Colonic mucosa (tissue), 4 donors: ENCODE measurements around the gene RNASE13. TPM values are rescaled to one million over a fixed set of nuclear protein-coding genes. Genes with fewer than 3 reads are reported as not detected.

Source experiments
- DNase-seq: peaks from one replicate; pipeline ENCODE4 v3.0.0-alpha.2; 2020
- H3K27ac ChIP-seq: fragments of 200-600 bp; one replicate; pipeline ENCODE4 v1.8.0; 2021
- H3K27me3 ChIP-seq: fragments of 200-600 bp; one replicate; pipeline ENCODE4 v1.8.0; 2021
- H3K36me3 ChIP-seq: fragments of 200-600 bp; one replicate; pipeline ENCODE4 v1.8.0; 2021
- H3K4me1 ChIP-seq: fragments of 200-600 bp; one replicate; pipeline ENCODE4 v1.8.0; 2021; ENCODE audit warnings: mild to moderate bottlenecking
- H3K4me3 ChIP-seq: fragments of 200-600 bp; one replicate; pipeline ENCODE4 v1.8.0; 2021
- H3K9ac ChIP-seq, 2 donors: one replicate each; pipeline ENCODE4 v1.7.0; 2013; ENCODE audit warnings: control low read depth in 2 of 2, low read depth in 2 of 2, low read length in 2 of 2
- H3K9me3 ChIP-seq: fragments of 200-600 bp; one replicate; pipeline ENCODE4 v1.8.0; 2021
- intact Hi-C: fragments of 100-400 bp; cut with DNase I; formaldehyde crosslinking; loops from one replicate; pipeline ENCODE4 v1.14.1; 2022
- total RNA-seq, 2 donors: library from RNA; stranded (reverse); fragmentation: NEBNext Ultra II Directional in 1 of 2; extraction: Animal tissue kit (Norgen Biotek cat#: 25700) in 1 of 2; gene quantifications; one replicate each; pipeline ENCODE4 v1.2.1, GENCODE V29; 2021
- TF ChIP-seq, protein P1 (sequence below): fragments of 200-600 bp; IDR thresholded peaks from one replicate; pipeline ENCODE4 v1.8.0; 2022; ENCODE audit warnings: antibody characterized with exemption, mild to moderate bottlenecking
- donor health status: healthy.
- donor health status: DM: no; HTN: no; CAD: no.
- donor health status: DM: no; HTN: no; CAD: no.

RNASE13 gene
- total RNA-seq, 2 donors from 2014 or later = not detected

DNA sequence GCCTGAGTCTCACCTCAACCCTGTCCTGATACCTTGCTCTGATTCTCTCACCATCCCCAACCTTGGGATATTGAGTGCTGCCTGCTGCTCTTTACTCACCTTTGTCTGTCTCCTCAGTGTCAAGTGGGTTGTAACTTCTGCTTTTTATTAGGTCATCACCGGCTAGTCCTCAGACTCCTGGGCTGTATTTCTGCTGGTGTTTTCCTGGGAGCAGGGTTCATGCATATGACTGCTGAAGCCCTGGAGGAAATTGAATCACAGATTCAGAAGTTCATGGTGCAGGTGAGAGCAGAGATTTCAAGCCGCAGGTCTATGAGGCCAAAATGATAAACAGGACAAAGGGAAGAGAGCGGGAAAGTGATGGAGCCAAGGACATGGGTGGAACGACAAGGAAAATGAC lies 35.0 kb downstream of the RNASE13 start:
- H3K9ac ChIP-seq = peak overlapping the region in 1 of 2 donors; percentile 43
- H3K4me1 ChIP-seq = peaks cover 5% of the 10 kb centered on the region
- H3K9me3 ChIP-seq = no peaks in the 10 kb centered on the region
- no peaks in the 10 kb centered on the region for H3K27me3 ChIP-seq
- TF ChIP-seq, protein P1, sequence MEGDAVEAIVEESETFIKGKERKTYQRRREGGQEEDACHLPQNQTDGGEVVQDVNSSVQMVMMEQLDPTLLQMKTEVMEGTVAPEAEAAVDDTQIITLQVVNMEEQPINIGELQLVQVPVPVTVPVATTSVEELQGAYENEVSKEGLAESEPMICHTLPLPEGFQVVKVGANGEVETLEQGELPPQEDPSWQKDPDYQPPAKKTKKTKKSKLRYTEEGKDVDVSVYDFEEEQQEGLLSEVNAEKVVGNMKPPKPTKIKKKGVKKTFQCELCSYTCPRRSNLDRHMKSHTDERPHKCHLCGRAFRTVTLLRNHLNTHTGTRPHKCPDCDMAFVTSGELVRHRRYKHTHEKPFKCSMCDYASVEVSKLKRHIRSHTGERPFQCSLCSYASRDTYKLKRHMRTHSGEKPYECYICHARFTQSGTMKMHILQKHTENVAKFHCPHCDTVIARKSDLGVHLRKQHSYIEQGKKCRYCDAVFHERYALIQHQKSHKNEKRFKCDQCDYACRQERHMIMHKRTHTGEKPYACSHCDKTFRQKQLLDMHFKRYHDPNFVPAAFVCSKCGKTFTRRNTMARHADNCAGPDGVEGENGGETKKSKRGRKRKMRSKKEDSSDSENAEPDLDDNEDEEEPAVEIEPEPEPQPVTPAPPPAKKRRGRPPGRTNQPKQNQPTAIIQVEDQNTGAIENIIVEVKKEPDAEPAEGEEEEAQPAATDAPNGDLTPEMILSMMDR = no peak
- H3K27ac ChIP-seq = no peak overlapping the region
- DNase-seq = no peak
- no peak overlapping the region for H3K4me3 ChIP-seq
- peaks cover 7% of the 10 kb centered on the region for H3K36me3 ChIP-seq
- intact Hi-C loops = no loop called here

DNA sequence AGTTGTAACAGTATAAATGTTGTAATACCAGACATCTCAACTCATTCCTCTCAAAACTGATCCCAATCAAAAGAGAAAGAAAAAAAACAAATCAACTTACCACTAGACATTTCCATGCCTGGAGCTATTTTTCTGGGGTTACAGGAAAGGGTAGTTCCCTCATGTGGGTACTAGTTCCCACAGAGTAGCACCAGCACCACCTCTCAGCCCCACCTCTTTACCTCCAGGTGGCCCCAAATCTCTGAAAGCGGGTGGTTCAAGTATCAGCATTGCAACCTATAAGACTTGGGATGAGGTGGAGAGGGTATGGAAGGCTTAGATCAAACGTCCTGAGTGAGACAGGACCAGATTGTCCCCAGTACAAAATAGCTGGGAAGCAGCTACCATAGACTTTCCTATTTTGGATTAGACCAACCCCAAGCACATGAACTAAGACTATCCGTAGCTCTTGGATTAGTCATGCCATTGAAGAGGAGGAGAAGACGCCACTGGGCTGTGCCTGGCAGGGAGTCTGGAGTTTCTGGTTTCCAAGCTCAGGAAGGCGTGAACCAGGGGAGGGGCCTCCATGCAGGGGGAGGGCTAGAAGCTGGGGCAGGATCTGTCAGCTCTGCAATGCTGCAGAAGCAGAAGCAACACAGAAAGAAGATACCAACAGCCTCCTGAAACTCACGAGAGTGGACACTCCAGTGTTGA lies 35.8 kb downstream of the RNASE13 start, which contains the start of gene SLC39A2:
Gene SLC39A2 (plus strand): TSS at position 620 of the 693 bp plus-strand sequence. CDS start 154 bp downstream, outside the sequence.
- H3K27me3 ChIP-seq = no peaks in the 10 kb centered on the region
- intact Hi-C loops = no loop called here

DNA sequence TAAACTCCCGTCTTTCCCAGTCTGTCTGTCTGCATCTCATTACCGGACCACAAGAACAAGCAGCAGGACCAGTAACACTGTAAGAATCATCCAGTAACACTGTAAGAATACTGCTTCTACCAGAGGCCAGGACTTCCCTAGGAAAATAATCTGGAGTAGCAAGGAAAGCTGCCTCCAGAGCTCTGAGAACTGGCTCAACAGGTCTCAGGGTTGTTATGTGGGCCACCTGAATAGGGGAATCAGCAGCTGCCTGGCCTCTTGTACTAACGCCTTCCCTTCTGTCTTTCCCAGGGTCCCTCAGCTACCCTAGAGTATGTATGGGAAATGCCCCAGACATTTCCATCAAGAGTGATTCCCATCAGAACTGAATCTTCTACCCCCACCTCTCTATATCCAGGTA lies 36.5 kb downstream of the RNASE13 start:
- H3K9ac ChIP-seq = peak overlapping the region in 1 of 2 donors; percentile 43
- H3K9me3 ChIP-seq = no peaks in the 10 kb centered on the region
- no peaks in the 10 kb centered on the region for H3K27me3 ChIP-seq
- DNase-seq = peak; percentile 54
- no peak overlapping the region for H3K4me3 ChIP-seq
- H3K27ac ChIP-seq = peak overlapping the region; percentile 21
- H3K4me1 ChIP-seq = peaks cover 5% of the 10 kb centered on the region
- TF ChIP-seq, protein P1 = no peak
- H3K36me3 ChIP-seq = peaks cover 11% of the 10 kb centered on the region
- intact Hi-C loops = no loop called here

More for the DNA sequence above, 35.8 kb downstream of the RNASE13 start, which contains the start of gene SLC39A2:
- peak; percentile 92 for DNase-seq
- Histone ChIP-seq H3K27ac (peak within 1 kb of the TSS; percentile 21), H3K9me3 (no peaks in the 10 kb centered on the region), H3K9ac (peak within 1 kb of the TSS in 1 of 2 donors; percentile 43), H3K4me1 (peaks cover 5% of the 10 kb centered on the region), H3K4me3 (no peak within 1 kb of the TSS), H3K36me3 (peaks cover 11% of the 10 kb centered on the region)
- TF ChIP-seq, protein P1 = no peak

- Histone ChIP-seq H3K4me1 (peaks cover 5% of the 10 kb centered on the region), H3K4me3 (no peak overlapping the region), H3K36me3 (peaks cover 11% of the 10 kb centered on the region), H3K27me3 (no peaks in the 10 kb centered on the region), H3K9me3 (no peaks in the 10 kb centered on the region), H3K9ac (peak overlapping the region in 1 of 2 donors; percentile 43), H3K27ac (peak overlapping the region; percentile 4)
- intact Hi-C loops = no loop called here
- no peak for DNase-seq
- TF ChIP-seq, protein P1 = no peak
Observed at GRCh38 chr14:20997564-20997963, 37.0 kb downstream of the RNASE13 start.

DNA sequence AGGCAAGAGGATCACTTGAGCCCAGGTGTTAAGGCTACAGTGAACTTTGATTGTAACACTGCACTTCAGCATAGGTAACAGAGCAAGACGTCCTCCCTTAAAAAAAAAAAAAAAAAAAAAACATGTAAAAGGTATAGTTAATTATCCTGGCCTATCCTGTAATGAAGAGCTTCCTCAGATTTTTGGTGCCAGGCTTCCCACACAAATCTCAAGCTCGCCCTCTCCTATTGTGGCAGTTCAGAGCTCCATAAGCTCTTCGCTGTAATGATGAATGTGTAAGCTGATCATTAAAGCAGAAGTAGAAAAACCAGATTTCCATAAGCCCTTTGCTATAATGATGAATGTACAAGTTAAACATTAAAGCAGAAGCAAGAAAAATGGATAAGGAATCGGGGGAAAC lies 37.5 kb downstream of the RNASE13 start:
- Histone ChIP-seq H3K9ac (peak overlapping the region in 1 of 2 donors; percentile 61), H3K9me3 (no peaks in the 10 kb centered on the region), H3K4me3 (no peak overlapping the region), H3K27me3 (no peaks in the 10 kb centered on the region), H3K27ac (peak overlapping the region; percentile 4), H3K4me1 (peaks cover 5% of the 10 kb centered on the region), H3K36me3 (peaks cover 11% of the 10 kb centered on the region)
- TF ChIP-seq, protein P1 = no peak
- intact Hi-C loops = no loop called here
- DNase-seq = no peak
